SU-DHL-6 (cell line): Measurements from ENCODE around the gene AMN.

Experiments
- EZH2phosphoT487 ChIP-seq: fragments of 200-600 bp; sonication (generic), shearing (Covaris generic); conservative IDR thresholded peaks from 2 replicates; pipeline ENCODE4 v1.6.1; 2018; ENCODE audit warnings: mild to moderate bottlenecking, antibody characterized with exemption, low read length, moderate library complexity, mixed read lengths
- TF ChIP-seq, protein P1 (sequence below): fragments of 200-600 bp; sonication (generic); IDR thresholded peaks from one replicate; pipeline ENCODE4 v1.5.1; 2017; ENCODE audit warnings: antibody characterized with exemption, mild to moderate bottlenecking, low read length, moderate library complexity; ENCODE audit not compliant: insufficient read depth, poor library complexity, severe bottlenecking

DNA sequence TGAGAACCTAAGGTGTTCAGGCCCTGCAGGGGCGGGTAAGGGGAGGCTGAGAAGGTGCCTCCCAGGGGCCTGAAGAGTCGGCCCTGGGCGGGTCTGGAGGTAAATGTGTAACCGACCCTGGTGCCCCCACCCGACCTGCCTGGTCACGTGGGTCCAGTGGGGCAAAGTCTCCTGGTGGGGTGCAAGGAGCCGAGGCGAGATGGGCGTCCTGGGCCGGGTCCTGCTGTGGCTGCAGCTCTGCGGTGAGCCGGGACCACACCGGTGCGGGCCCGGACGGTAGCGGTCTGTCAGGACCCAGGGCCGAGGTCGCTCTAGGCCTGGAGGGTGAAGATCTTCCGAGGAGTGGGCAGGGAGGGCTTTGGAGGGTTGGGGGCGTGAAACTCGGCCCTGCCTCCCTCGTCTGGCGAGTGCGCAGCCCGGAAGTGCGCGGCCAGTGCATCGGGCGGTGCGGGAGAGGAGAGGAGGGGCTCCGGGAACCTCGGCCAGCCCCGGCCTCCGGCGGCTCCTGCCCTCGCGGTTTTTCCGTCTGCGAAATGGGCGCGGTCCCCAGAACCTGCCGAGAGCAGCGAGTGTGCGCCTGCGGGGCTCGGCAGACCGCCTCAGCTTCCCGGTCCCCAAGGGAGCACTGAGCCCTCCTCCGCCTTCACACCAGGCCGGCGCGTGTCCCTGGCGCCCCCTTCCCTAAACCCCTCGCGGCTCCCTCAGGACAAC lies at the start of gene AMN:
- TF ChIP-seq, protein P1, sequence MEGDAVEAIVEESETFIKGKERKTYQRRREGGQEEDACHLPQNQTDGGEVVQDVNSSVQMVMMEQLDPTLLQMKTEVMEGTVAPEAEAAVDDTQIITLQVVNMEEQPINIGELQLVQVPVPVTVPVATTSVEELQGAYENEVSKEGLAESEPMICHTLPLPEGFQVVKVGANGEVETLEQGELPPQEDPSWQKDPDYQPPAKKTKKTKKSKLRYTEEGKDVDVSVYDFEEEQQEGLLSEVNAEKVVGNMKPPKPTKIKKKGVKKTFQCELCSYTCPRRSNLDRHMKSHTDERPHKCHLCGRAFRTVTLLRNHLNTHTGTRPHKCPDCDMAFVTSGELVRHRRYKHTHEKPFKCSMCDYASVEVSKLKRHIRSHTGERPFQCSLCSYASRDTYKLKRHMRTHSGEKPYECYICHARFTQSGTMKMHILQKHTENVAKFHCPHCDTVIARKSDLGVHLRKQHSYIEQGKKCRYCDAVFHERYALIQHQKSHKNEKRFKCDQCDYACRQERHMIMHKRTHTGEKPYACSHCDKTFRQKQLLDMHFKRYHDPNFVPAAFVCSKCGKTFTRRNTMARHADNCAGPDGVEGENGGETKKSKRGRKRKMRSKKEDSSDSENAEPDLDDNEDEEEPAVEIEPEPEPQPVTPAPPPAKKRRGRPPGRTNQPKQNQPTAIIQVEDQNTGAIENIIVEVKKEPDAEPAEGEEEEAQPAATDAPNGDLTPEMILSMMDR = no peak
- no peak for TF ChIP-seq EZH2phosphoT487
